Fibroblast of peridontal ligament (primary cell): ENCODE results near the gene ECD.

Source experiments
- DNase-seq: peaks from one replicate; pipeline ENCODE4 v3.0.0-alpha.2; 2010; ENCODE audit errors: extremely low read depth

Gene ECD

DNA sequence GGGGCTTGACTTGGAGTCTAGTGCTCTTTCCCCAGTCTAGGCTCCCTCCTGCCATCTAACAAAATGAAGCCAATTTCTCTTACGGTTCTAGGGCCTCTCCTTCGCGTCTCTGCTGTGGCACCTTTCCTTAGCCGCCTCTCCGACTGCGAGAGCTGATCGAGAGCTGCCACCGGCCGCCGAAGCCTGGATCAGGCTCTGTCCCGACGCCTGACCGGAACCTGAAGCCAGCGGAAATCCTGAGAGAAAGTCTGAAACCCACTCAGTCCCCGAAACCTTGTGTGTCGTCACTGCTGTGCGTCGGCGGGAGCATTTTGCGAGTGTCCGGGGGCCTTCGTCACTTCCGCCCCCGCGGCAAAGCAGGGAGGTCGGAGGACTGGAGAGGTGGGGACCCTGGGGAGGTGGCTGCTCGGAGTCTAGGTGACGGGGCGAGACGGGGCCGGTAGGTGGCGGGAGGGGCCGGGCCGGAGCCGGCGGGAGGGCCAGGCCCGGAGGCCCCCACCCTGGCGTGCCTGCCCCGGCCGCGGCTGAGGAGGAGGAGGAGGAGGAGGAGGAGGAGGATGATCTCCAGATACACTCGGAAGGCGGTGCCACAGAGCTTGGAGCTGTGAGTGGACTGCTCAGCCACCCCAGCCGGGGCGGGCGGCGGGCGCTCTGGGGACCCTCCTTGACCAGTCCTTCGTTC is at the start of gene ECD, which contains the start of gene FAM149B1:
Gene ECD (minus strand): TSS at position 226 of the 682 bp plus-strand sequence. CDS start 4,071 bp downstream, outside the sequence.
Gene FAM149B1 (plus strand): TSS at position 337 of the 682 bp plus-strand sequence. CDS start 221 bp downstream, at position 558.
- DNase-seq = peak; percentile 94

DNA sequence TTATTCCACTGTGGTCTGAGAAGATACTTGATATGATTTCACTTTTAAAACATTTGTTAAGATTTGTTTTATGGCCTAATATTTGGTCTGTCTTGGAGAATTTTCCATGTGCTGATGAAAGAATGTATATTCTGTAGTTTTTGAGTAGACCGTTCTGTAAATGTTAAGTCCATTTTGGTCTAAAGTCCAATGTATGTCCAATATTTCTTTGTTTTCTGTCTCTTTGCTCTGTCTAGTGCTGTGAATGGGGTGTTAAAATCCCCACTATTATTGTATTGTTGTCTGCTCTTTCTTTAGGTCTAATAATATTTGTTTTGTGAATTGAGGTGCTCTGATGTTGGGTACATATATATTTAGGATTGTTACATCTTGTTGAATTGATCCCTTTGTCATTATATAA is 47.9 kb upstream of the ECD start:
- no peak for DNase-seq

DNA sequence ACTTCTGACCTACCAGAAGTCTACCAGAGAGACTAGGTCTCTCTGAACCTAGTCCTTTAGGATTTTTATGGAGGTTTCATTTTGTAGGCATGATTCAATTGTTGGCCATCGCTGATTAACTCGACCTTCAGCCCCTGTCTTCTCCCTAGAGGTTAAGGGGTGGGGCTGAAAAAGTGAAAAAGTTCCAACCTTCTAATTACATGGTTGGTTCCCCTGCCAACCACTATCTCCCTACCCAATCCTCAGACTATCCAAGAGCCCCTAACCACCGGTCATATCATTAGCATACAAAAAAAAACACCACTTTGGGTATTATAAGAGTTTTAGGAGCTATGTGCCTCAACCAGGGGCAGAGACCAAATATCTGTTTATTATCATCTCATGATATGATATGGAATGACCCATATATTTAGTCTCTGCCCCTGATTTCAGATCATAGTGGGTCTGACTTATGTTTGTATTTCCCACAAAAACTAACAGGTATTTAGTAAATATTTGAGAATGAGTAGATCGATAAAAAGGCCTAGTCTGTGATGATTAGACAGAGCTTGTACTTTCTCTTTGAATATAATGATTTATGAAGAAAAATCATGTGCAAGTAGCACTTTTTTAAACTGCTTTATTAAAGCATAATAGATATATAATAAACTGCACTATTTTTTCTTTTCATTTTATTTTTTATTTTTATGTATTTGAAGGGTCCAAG is 43.5 kb upstream of the ECD start:
- no peak for DNase-seq

DNA sequence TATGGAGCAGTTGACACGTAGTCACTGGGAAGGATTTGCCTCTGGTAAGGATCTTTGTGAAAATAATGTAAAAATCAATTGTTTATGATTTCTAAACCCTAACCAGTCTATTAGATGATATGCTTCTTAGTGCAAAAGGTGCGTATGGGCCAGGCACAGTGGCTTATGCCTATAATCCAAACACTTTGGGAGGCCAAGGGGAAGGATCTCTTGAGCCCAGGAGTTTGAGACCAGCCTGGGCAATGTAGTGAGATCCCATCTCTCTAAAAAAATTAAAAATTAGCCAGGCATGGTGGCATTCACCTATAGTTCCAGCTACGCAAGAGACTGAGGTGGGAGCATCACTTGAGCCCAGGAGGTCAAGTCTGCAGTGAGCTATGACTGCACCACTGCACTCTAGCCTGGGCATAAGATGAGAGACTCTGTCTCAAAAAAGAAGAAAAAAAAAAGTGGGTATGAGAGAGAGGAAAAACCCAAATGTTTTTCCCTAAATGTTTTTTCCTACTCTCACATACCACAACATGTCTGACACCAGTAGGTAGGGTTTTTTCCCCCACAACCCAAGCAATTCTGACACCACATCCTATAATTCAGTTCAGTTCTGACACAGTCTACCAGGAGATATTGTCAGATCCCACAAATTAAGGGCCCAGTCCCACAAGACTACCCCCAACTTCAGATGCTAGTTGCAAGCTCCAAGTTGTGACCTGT is 42.7 kb upstream of the ECD start:
- DNase-seq = no peak

DNA sequence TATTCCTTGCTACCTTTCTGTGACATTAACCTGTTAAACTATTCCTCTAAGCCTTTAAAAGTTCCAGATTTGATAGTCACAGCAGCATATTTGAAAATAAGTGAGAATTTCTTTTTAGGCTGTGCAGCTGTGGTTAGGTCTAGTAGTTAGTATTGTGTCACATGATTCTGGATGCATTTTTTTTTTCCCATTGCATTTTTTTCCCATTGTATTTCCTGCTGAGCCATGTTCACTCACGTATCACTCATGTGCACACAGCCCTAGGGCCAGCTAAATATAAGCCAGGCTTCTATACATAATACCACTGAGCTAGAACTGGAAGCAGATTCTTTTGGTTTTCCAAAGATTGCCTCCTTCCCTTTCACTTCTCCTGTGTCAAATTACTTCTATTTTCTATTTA is 41.9 kb upstream of the ECD start:
- DNase-seq = peak; percentile 54

DNA sequence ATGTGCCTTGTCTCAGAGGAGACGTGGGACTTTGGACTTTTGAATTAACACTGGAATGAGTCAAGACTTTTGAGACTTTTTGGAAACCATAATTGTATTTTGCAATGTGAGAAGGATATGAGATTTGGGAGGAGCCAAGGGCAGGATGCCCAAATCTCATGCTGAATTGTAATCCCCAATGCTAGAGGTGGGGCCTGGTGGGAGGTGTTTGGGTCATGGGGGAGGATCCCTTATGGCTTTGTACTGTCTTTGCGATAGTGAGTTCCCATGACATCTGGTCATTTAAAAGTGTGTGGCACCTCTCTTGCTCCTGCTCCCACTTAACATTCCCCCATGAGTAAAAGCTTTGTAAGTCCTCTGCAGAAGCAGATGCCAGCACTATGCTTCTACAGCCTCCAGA is 40.1 kb upstream of the ECD start:
- no peak for DNase-seq

DNA sequence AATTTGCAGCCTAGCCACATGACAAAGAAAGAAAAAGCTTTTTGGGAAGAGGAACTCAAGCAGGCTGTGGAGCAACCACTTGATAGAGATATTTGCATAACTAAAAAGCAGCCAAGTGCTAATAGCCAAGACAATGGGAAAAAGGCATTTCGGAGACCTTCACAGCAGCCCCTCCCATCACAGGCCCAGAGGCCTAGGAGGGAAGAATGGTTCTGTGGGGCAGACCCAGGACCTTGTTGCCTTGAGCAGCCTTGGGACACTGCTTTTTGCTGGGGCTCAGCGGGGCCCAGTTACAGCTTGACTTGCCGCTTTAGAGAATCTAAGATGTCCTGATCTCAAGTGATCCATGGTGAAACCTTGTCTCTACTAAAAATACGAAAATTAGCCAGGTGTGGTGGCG is 38.6 kb upstream of the ECD start:
- DNase-seq = no peak

DNA sequence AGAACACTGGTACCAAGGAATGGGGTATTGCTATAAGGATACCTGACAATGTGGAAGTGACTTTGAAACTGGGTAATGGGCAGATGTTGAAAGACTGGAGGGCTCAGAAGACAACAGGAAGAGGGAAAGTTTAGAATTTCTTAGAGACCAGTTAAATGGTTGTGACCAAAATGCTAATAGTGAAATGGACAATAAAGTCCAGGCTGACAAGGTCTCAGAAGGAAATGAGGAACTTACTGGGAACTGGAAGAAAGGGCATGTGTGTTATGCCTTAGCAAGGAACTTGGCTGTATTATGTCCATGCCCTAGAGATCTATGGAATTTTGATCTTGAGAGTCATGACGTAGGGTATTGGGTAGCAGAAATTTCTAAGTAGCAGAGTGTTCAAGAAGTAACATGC is 38.1 kb upstream of the ECD start:
- no peak for DNase-seq

DNA sequence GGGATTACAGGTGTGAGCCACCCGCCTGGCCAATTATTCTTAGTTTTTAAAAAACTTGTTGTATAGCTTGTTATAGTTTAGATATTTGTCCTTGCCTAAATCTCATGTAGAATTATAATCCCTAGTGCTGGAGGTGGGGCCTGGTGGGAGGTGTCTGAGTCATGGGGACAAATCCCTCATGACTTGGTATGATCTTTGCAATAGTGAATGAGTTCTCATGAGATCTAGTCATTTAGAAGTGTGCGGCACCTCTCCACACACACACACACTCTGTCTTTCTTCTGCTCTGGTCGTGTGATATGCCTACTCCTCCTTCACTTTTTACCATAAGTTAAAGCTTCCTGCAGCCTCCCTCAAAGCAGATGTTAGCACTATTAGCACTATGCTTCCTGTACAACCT is 37.3 kb upstream of the ECD start:
- DNase-seq = no peak

DNA sequence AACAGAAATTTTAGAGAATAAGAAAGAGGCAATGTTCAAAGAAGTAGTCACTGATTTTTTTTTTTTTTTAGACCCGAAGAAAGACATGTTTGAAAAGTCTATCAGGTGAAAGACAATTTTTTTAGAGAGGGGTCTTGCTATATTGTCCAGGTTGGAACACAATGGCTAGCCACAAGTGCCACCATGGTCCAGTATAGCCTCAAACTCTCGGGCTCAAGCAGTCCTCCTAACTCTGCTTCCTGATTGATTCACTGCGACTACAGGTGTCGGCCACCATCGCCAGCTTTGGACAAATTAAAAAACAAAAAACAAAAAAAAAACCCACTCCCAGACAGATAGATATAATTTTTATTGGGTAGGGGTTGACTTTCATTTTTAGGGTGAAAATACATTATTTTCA is 22.4 kb upstream of the ECD start:
- no peak for DNase-seq

DNA sequence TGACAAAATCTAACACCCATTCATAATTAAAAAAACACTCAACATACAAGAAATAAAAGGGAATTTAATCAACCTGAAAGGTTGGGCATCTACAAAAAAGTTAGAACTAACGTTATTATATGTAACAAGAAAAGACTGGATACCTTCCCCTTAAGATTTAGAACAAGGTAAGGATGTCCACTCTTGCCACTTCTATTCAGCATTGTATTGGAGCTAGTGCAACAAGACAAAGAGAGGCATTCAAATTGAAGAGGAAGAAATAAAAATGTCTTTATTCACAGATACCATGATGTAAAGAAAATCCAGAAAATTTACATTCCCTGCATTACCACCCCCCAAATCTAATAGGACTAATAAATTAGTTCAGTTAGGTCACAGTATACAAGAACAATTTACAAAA is 18.5 kb upstream of the ECD start:
- DNase-seq = no peak

DNA sequence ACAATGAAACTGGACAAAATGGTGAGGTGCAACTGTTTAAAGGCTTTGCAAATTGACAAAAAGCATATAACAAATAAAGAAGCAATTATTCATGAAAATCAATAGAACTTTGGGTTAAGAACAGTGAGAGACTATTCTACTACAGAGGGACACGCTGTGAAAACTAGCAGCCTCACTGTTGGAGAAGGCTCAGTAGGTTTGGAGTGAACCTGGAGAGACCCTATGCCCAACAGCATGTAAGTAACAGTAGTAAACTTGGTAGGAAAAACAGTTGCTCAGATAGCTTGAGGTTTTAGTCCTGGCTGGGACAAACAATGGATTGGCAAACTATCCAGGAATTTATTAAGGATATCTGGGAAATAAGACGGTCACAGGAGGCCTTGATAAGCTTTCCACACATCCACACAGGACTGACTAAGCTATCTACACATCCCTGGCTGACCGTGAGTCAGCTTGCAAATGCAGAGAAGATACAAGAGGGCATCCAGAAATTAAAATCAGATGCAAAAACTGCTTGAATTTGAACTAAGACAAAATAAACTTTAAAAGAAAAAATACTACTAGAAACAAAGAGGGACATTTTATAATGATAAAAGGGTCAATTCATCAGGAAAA is 16.0 kb upstream of the ECD start:
- DNase-seq = peak; percentile 52

DNA sequence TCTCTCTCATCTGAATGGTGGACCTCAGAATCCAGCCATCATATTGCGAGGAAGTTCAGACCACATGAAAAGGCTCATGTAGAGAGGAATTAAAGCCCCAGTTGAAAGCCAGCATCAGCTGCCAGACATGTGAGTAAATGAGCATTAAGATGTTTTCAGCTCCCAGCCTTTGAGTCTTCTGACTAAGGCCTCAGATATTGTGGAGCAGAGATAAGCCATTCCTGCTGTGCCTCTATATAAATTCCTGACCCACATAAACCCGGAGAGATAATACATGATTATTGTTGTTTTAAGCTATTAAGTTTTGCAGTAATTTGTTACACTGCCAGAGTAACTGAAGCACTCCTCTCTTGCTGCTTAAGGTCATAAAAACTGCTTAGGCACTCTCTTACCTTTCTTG is 14.8 kb upstream of the ECD start:
- DNase-seq = no peak

DNA sequence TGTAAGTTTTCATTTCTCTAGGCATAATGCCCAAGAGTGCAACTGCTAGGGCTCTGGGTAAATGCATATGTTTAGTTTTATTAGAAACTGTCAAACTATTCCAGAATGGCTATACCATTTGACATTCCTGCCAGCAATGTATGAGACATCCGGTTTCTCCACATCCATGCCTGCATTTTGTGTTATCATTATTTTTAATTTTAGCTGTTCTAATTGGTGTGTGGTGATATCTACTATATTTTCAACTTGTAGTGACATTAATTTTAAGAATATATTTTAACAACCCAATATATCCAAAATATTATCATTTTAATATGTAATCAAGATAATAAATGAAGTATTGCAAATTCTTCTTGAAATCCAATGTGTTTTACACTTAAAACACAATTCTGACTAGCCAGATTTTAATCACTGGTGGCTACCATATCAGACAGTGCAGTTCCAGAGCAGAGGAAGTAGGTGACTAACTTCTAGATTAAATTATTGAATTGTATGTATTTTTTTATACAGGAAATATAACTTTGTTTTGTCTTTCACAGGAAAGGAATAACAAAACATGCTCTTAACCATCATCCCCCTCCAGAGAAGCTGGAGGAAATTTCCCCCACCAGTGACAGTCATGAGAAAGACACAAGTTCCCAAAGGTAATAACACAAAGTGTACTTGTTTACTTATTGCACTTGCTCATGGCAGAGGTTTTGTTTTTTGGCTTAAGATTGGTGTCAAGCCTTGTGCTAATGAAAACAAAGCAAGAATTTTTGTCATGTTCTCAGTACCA is 6.5 kb upstream of the ECD start:
- DNase-seq = no peak

DNA sequence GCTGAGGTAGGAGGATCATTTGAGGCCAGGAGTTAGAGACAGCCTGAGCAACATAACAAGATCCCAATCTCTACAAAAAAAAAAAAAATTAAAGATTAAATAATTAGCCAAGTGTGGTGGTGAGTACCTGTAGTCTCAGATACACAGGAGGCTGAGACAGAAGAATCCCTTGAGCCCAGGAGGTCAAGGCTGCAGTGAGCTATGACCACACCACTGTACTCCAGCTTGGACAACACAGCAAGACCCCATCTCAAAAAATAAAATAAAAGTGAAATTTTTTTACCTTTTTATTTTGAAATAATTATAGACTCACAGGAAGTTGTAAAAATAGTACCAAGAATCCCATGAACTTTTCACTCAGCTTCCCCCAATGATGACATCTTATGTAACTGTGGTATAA is 5.1 kb upstream of the ECD start:
- no peak for DNase-seq

DNA sequence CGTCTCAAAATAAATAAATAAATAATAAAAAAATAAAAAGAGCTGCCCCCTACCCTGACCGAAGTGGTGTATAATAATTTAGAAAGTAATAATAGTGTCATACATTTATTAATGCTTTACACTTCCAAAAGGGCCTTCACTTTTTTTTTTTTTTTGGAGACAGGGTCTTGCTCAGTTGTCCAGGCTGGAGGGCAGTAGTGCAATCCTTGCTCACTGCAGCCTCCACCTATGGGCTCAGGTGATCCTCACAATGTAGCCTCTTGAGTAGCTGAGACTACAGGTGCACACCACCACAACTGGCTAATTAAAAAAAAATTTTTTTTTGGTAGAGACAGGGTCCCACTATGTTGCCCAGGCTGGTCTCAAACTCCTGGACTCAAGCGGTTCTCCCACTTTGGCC is 1.5 kb upstream of the ECD start:
- DNase-seq = no peak

DNA sequence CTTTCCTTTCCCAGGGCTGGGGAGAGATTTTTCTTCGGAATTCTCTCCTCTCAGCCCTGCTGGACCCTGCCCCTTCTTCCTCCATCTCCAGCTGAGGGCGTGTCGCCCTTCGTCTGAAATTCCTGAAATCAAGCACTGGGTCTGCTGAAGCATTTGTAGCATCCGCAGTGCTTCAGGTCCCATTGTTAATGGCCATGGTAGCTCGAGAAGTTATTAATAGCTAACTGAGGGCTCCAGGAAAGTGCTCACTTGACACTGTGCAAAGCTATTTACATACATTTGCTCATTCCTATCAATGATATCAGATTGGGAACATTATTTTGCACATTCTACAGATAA is 626 bp upstream of the ECD start:
- no peak for DNase-seq

DNA sequence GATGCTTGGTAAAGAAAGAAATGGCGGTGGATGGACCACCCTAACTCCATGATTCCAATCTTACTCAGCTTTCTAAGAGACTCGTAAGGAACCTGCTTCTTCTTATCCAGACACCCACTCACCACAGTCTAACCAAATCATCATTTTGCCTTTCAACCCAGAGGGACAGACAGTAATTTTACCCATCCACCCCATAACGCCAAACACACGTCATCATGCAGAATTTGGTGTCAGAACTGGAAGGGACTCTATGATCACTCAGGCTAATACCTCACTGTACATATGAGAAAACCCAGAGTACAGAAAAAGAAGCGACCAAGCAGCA is 388 bp downstream of the ECD start:
- peak; percentile 44 for DNase-seq

DNA sequence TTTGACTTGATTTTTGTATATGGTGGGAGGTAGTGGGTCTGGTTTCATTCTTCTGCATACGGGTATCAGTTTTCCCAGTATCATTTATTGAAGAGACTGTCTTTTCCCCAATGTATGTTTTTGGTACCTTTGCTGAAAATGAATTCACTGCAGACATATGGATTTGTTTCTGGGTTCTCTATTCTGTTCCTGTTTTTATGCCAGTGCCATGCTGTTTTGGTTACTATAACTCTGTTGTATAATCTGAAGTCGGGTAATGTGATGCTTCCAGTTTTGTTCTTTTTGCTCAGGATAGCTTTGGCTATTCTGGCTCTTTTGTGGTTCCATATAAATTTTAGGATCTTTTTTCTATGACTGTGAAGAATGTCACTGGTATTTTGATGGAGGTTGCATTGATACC is 836 bp downstream of the ECD start:
- DNase-seq = no peak

DNA sequence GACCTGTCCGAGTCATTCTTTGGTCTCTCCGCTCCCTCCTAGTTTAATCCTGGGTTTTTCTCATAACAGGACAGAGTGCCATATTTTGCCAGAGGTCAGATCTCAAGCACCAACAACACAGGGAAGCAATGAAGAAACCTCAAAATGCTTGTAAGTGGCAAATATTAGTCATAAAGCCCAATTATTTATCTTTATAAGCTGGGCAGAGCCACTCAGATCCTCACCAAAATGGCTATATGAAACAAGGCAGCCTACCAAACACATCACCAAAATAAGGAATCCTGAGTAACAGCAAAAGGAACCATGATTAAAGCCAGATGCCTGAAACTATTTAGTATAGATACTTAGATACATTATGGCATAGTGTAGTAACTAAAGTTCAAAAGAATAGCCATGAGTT is 4.7 kb downstream of the ECD start:
- DNase-seq = peak; percentile 44

DNA sequence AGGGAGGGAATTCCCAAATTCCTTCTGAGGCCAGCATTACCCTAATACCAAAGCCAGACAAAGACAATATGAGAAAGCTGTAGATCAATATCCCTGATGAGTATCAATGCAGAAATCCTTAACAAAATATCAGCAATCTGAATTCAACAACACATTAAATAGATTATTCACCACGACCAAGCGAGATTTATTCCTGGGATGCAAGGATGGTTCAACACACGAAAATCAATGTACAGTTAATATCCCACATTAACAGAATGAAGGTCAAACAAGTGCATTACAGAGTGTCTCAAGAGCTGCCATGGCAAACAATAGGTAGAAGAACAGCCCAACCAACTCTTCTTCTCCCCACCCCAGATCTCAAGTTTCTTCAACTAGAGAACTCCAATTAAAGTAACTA is 6.1 kb downstream of the ECD start:
- no peak for DNase-seq

DNA sequence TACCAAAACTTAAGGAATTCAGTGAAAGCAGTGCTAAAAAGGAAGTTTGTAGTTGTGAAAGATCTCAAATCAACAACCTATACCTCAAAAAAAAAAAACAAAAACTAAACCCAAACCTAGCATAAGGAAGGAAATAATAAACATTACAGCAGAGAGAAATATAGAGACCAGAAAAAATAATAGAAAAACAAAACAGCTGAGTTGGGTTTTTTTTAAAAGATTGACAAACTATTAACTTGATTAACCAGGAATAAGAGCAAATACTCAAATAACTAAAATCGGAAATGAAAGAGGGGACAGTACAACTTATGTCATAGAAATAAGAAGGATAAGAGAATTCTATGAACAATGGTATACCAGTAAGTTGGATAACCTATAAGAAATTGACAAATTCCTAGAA is 6.7 kb downstream of the ECD start:
- DNase-seq = no peak
